ENCODE results near the gene TMTC1. TPM values are rescaled to one million over a fixed set of nuclear protein-coding genes. Genes with fewer than 3 reads are reported as not detected.

Gene TMTC1
- total and polyA plus RNA-seq, 2 experiments from 2014 or later: 4.8 to 24.3 TPM

DNA sequence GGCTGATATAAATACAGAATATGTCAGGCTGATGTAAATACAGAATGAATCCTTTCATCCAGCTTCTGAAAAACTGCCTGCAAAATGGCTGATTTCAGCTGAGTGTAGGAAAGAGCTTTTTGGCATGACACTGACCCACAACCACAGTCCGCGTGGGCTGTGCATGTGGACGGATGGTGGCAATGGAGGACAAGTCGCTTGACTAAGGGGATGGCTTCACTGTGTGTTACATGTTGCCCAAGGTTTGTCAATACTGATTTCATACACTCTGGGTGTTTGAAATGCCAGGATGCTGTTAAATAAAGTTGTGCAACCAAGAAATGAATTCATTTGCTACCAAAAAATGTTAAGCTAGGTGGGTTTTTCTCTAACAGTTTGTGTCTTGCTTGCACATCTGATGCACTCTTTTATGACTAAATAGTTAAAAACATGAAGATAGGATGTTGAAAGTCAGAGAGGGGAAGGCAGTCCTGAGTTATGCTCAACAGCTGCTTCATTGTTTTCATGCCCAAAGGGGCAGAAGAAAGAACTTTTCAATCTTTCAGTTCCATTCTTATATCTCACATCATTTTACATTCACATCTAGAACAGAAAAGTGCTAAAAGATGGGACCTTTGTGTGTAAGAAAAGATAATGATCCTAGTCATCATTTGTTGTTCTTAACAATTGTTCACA is 249.8 kb downstream of the TMTC1 start:
- Mint-ChIP-seq H3K9me3 (no peaks in the 10 kb centered on the region), H3K27ac (no peak overlapping the region), H3K27me3 (ENCODE audit: insufficient read depth, low read depth, poor library complexity) (peaks cover 4% of the 10 kb centered on the region), H3K36me3 (ENCODE audit: low read depth) (no peaks in the 10 kb centered on the region), H3K4me1 (no peaks in the 10 kb centered on the region; the same call in none of the 3 replicates), H3K4me3 (no peak overlapping the region)
- TF ChIP-seq, protein P1, sequence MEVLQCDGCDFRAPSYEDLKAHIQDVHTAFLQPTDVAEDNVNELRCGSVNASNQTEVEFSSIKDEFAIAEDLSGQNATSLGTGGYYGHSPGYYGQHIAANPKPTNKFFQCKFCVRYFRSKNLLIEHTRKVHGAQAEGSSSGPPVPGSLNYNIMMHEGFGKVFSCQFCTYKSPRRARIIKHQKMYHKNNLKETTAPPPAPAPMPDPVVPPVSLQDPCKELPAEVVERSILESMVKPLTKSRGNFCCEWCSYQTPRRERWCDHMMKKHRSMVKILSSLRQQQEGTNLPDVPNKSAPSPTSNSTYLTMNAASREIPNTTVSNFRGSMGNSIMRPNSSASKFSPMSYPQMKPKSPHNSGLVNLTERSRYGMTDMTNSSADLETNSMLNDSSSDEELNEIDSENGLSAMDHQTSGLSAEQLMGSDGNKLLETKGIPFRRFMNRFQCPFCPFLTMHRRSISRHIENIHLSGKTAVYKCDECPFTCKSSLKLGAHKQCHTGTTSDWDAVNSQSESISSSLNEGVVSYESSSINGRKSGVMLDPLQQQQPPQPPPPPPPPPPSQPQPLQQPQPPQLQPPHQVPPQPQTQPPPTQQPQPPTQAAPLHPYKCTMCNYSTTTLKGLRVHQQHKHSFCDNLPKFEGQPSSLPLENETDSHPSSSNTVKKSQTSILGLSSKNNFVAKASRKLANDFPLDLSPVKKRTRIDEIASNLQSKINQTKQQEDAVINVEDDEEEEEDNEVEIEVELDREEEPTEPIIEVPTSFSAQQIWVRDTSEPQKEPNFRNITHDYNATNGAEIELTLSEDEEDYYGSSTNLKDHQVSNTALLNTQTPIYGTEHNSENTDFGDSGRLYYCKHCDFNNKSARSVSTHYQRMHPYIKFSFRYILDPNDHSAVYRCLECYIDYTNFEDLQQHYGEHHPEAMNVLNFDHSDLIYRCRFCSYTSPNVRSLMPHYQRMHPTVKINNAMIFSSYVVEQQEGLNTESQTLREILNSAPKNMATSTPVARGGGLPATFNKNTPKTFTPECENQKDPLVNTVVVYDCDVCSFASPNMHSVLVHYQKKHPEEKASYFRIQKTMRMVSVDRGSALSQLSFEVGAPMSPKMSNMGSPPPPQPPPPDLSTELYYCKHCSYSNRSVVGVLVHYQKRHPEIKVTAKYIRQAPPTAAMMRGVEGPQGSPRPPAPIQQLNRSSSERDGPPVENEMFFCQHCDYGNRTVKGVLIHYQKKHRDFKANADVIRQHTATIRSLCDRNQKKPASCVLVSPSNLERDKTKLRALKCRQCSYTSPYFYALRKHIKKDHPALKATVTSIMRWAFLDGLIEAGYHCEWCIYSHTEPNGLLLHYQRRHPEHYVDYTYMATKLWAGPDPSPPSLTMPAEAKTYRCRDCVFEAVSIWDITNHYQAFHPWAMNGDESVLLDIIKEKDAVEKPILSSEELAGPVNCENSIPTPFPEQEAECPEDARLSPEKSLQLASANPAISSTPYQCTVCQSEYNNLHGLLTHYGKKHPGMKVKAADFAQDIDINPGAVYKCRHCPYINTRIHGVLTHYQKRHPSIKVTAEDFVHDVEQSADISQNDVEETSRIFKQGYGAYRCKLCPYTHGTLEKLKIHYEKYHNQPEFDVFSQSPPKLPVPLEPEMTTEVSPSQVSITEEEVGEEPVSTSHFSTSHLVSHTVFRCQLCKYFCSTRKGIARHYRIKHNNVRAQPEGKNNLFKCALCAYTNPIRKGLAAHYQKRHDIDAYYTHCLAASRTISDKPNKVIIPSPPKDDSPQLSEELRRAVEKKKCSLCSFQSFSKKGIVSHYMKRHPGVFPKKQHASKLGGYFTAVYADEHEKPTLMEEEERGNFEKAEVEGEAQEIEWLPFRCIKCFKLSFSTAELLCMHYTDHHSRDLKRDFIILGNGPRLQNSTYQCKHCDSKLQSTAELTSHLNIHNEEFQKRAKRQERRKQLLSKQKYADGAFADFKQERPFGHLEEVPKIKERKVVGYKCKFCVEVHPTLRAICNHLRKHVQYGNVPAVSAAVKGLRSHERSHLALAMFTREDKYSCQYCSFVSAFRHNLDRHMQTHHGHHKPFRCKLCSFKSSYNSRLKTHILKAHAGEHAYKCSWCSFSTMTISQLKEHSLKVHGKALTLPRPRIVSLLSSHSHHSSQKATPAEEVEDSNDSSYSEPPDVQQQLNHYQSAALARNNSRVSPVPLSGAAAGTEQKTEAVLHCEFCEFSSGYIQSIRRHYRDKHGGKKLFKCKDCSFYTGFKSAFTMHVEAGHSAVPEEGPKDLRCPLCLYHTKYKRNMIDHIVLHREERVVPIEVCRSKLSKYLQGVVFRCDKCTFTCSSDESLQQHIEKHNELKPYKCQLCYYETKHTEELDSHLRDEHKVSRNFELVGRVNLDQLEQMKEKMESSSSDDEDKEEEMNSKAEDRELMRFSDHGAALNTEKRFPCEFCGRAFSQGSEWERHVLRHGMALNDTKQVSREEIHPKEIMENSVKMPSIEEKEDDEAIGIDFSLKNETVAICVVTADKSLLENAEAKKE (CRISPR knock-in tag; IDR thresholded peaks at IDR 0.05): no peak
- TF ChIP-seq, protein P2, sequence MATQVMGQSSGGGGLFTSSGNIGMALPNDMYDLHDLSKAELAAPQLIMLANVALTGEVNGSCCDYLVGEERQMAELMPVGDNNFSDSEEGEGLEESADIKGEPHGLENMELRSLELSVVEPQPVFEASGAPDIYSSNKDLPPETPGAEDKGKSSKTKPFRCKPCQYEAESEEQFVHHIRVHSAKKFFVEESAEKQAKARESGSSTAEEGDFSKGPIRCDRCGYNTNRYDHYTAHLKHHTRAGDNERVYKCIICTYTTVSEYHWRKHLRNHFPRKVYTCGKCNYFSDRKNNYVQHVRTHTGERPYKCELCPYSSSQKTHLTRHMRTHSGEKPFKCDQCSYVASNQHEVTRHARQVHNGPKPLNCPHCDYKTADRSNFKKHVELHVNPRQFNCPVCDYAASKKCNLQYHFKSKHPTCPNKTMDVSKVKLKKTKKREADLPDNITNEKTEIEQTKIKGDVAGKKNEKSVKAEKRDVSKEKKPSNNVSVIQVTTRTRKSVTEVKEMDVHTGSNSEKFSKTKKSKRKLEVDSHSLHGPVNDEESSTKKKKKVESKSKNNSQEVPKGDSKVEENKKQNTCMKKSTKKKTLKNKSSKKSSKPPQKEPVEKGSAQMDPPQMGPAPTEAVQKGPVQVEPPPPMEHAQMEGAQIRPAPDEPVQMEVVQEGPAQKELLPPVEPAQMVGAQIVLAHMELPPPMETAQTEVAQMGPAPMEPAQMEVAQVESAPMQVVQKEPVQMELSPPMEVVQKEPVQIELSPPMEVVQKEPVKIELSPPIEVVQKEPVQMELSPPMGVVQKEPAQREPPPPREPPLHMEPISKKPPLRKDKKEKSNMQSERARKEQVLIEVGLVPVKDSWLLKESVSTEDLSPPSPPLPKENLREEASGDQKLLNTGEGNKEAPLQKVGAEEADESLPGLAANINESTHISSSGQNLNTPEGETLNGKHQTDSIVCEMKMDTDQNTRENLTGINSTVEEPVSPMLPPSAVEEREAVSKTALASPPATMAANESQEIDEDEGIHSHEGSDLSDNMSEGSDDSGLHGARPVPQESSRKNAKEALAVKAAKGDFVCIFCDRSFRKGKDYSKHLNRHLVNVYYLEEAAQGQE (IDR thresholded peaks at IDR 0.05; ENCODE audit: unreplicated experiment): no peak
- no peak for TF ChIP-seq CTCF (conservative IDR thresholded peaks at IDR 0.05; ENCODE audit: low read depth in 2 of 2)
- TF ChIP-seq EZH2 (IDR thresholded peaks at IDR 0.05; ENCODE audit: low read depth, unreplicated experiment): no peak
- TF ChIP-seq, protein P3, sequence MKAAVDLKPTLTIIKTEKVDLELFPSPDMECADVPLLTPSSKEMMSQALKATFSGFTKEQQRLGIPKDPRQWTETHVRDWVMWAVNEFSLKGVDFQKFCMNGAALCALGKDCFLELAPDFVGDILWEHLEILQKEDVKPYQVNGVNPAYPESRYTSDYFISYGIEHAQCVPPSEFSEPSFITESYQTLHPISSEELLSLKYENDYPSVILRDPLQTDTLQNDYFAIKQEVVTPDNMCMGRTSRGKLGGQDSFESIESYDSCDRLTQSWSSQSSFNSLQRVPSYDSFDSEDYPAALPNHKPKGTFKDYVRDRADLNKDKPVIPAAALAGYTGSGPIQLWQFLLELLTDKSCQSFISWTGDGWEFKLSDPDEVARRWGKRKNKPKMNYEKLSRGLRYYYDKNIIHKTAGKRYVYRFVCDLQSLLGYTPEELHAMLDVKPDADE (IDR thresholded peaks at IDR 0.05): no peak
- H3K79me2 ChIP-seq (replicated peaks; ENCODE audit: insufficient read depth): no peaks in the 10 kb centered on the region
- H3K27me3 ChIP-seq (ENCODE audit: insufficient read depth): no peaks in the 10 kb centered on the region
- H3K9me2 ChIP-seq (ENCODE audit: insufficient read depth): no peaks in the 10 kb centered on the region
- H4K20me1 ChIP-seq (replicated peaks; ENCODE audit: insufficient read depth): no peaks in the 10 kb centered on the region
- no peak overlapping the region for H2AFZ ChIP-seq
- no peak for ATAC-seq
- H3K27ac ChIP-seq (ENCODE audit: low read depth): no peak overlapping the region
- H3K4me2 ChIP-seq: no peak overlapping the region
- H3F3A ChIP-seq (replicated peaks; ENCODE audit: low read depth): no peaks in the 10 kb centered on the region
- no peak for DNase-seq (ENCODE audit: low spot score)
- H3K36me3 ChIP-seq (ENCODE audit: insufficient read depth): no peaks in the 10 kb centered on the region
- H3K4me1 ChIP-seq (ENCODE audit: insufficient read depth): no peaks in the 10 kb centered on the region
- H3K4me3 ChIP-seq: no peak overlapping the region
